Anterior cingulate cortex (tissue), 58 donors: ENCODE results near the gene LIMCH1.

Experiments
- DNase-seq, 58 donors: peaks; one replicate each; lab custom pipeline; 2025; lab: John Stamatoyannopoulos, UW

Gene LIMCH1

GRCh38 chr4:41602113-41602512, 64.2 kb downstream of the LIMCH1 start:
- no peak for DNase-seq

GRCh38 chr4:41602886-41603498, 65.0 kb downstream of the LIMCH1 start:
- no peak for DNase-seq

GRCh38 chr4:41609851-41610250, 71.9 kb downstream of the LIMCH1 start:
- DNase-seq = peak in 18 of 58 donors; percentile 5 to 51 (median 26)

GRCh38 chr4:41610474-41610873, 72.5 kb downstream of the LIMCH1 start:
- DNase-seq = no peak

- no peak for DNase-seq
Measured at GRCh38 chr4:41611124-41611838, 73.3 kb downstream of the LIMCH1 start.

GRCh38 chr4:41611881-41612871, 74.2 kb downstream of the LIMCH1 start:
- DNase-seq = peak in 53 of 58 donors; percentile 13 to 88 (median 74)

- peak in 11 of 58 donors; percentile 9 to 22 (median 16) for DNase-seq
Measured at GRCh38 chr4:41613386-41613785, 75.4 kb downstream of the LIMCH1 start.

GRCh38 chr4:41613821-41614220, 75.9 kb downstream of the LIMCH1 start:
- no peak for DNase-seq

- DNase-seq = no peak
Measured at GRCh38 chr4:41614519-41614918, 76.6 kb downstream of the LIMCH1 start.

- DNase-seq = no peak
Measured at GRCh38 chr4:41619161-41619560, 81.2 kb downstream of the LIMCH1 start.

- peak in 3 of 58 donors; percentile 7 to 23 (median 16) for DNase-seq
Measured at GRCh38 chr4:41620594-41621256, 82.8 kb downstream of the LIMCH1 start.

GRCh38 chr4:41622787-41623186, 84.8 kb downstream of the LIMCH1 start:
- peak in 48 of 58 donors; percentile 7 to 88 (median 48) for DNase-seq

GRCh38 chr4:41624765-41625164, 86.8 kb downstream of the LIMCH1 start:
- DNase-seq = no peak

GRCh38 chr4:41625531-41625930, 87.6 kb downstream of the LIMCH1 start:
- peak in 1 of 58 donors; percentile 10 for DNase-seq

GRCh38 chr4:41628936-41629335, 91.0 kb downstream of the LIMCH1 start:
- no peak for DNase-seq

GRCh38 chr4:41631523-41631922, 93.6 kb downstream of the LIMCH1 start:
- no peak for DNase-seq

- DNase-seq = no peak
Measured at GRCh38 chr4:41632481-41633073, 94.6 kb downstream of the LIMCH1 start.

GRCh38 chr4:41633321-41633720, 95.4 kb downstream of the LIMCH1 start:
- no peak for DNase-seq

- no peak for DNase-seq
Measured at GRCh38 chr4:41635441-41635840, 97.5 kb downstream of the LIMCH1 start.

- no peak for DNase-seq
Measured at GRCh38 chr4:41638203-41638602, 100.2 kb downstream of the LIMCH1 start.
